NCI-H345 (cell line): ENCODE data around the gene ALAD.

Experiments
- DNase-seq: peaks from one replicate; lab custom pipeline; 2025; lab: John Stamatoyannopoulos, UW

Gene ALAD

DNA sequence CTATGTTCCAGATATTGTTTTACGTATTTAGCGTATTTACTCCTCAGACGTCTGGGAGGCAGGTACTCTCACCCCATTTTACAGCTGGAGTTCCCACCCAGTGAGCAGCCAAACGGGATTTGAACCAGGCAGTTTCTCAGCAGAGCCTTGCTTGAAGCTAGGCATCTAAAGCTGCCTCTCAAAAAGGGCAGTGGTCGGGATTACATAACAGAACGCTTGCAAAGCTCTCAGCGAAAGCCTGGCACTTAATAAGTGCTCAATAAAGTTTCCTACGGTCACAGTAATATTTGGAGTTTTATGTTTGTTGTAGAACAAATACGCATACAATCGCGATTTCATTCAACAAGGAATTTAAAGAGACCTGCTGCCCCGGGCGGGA lies 52.0 kb downstream of the ALAD start:
- DNase-seq: no peak

GRCh38 chr9:113348437-113348836 lies 52.6 kb downstream of the ALAD start:
- DNase-seq: no peak

GRCh38 chr9:113345671-113346070 lies 55.4 kb downstream of the ALAD start:
- DNase-seq: no peak

- DNase-seq: no peak
Observed at GRCh38 chr9:113345190-113345589, 55.9 kb downstream of the ALAD start.

- peak; percentile 98 for DNase-seq
Observed at GRCh38 chr9:113343732-113344231, 57.3 kb downstream of the ALAD start.

GRCh38 chr9:113341712-113342410 lies 59.2 kb downstream of the ALAD start:
- DNase-seq: peak; percentile 31

GRCh38 chr9:113340011-113340699 lies 60.9 kb downstream of the ALAD start, which contains the start of gene WDR31:
TSS of gene WDR31 (minus strand) at chr9:113340275. CDS start at chr9:113332022, 8,253 bp downstream.
- peak; percentile 91 for DNase-seq

GRCh38 chr9:113337714-113338113 lies 63.4 kb downstream of the ALAD start:
- DNase-seq: no peak
